GM12891 (cell line): ENCODE results near the gene LRRC8D.

Experiments
- DNase-seq: peaks from one replicate; pipeline ENCODE4 v3.0.0; 2011; ENCODE audit warnings: low spot score; ENCODE audit not compliant: insufficient read length
- FAIRE-seq: peaks from 2 replicates; lab custom pipeline; 2011; peaks lifted over from hg19 to GRCh38; lab: Jason Lieb, UNC
- PAX5 ChIP-seq: IDR thresholded peaks from 2 replicates; pipeline ENCODE4 v1.6.1; 2011; ENCODE audit warnings: low read length, moderate library complexity, mild to moderate bottlenecking; ENCODE audit not compliant: insufficient read depth, severe bottlenecking
- POLR2A ChIP-seq: IDR thresholded peaks from 2 replicates; pipeline ENCODE4 v1.6.1; 2011; ENCODE audit warnings: low read depth, low read length, control low read depth
- POLR2AphosphoS5 ChIP-seq: IDR thresholded peaks from 2 replicates; pipeline ENCODE4 v1.6.1; 2011; ENCODE audit warnings: low read depth, low read length, control low read depth
- POU2F2 ChIP-seq: IDR thresholded peaks from 2 replicates; pipeline ENCODE4 v1.6.1; 2011; ENCODE audit warnings: low read depth, mild to moderate bottlenecking, control low read depth, low read length, moderate library complexity
- SPI1 ChIP-seq: IDR thresholded peaks from 2 replicates; pipeline ENCODE4 v1.6.1; 2011; ENCODE audit warnings: low read depth, low read length, control low read depth
- TAF1 ChIP-seq: IDR thresholded peaks from 2 replicates; pipeline ENCODE4 v1.6.1; 2011; ENCODE audit warnings: low read depth, low read length, control low read depth

The LRRC8D gene

DNA sequence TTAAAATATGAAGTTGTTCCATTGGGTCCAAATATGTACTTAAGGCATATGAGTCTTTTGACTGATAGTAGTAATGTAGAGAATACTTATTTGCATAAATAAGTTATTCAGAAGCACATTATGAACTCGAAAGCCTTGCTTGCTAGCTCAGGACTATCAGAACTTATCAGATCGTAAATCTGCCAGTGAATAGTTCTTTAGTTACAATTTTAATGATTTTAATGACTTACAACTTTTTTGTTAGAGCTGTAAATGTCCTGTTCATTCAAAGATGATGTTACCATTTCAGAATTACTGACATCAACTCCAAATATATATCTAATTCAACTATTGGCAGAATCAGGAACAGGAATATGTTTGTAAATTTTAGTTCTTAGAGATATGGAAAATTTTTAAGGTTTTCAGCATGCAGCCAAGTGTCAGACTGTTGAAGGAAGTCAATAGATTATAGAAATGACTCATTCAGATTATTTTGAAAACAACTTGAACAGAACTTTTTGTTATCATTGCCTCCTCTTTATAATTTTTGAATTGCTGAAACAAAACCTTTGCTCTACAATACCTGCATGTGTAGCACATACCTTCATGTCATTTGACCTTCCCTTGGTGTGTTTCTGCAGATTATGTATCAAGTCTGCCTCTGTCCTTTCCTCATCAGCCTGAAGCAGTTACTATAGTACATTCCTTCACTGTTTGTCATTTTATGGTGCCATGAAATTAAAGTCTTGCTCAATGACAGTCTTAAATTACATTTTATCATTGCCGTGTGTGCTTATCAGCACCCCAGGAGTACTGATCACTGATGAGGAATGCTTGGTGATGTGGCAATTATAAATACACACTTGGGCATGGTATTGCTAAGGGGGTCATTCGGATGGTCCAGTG is 44.9 kb downstream of the LRRC8D start:
- TF ChIP-seq SPI1: no peak
- DNase-seq (no peak), FAIRE-seq (no peak)

DNA sequence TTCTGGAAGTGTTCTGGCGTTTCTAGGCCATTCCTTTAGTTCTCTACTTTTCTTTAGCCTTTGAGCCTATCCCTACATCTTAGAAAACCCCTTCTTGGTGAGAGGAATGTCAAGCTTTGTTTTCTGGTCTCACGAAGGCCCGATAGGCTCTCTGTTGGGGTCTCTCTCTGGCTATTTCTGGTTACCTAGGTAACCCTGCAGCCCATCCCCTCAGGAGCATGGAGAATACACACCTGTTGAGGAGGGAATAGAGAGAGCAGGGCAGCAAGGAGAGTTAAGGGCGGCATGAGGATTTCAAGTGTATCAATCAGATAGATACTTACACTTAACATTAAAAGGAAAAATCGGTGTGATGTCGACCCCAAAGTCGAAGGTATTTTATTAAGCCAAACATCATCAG is 45.7 kb downstream of the LRRC8D start:
- DNase-seq: no peak
- no peak for FAIRE-seq
- no peak for TF ChIP-seq TAF1
- TF ChIP-seq PAX5: no peak
- TF ChIP-seq POU2F2: no peak
- TF ChIP-seq SPI1: no peak
- TF ChIP-seq POLR2AphosphoS5: no peak
- TF ChIP-seq POLR2A: no peak

DNA sequence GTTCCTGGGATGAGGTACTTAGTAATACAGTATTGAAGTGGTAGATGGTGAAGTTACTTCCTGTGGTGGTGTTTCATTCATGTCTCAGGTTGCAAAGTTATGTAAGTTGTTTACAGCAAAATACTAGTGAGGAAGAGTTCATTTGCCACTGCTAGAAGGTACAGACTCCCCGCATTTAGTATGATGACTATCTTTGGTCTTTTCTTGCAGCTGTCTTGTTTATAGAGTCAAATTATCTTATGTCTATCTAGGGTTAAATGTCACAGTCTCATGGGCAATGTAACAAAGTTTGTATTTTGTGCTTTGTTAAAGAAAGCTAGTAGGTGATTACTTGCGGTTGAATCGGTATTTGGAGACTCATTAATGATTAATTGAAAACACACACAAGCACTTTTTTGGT is 50.2 kb downstream of the LRRC8D start:
- no peak for FAIRE-seq
- no peak for TF ChIP-seq SPI1
- TF ChIP-seq POLR2AphosphoS5: no peak
- TF ChIP-seq TAF1: no peak
- TF ChIP-seq POU2F2: no peak
- TF ChIP-seq POLR2A: no peak
- TF ChIP-seq PAX5: no peak
- DNase-seq: no peak

DNA sequence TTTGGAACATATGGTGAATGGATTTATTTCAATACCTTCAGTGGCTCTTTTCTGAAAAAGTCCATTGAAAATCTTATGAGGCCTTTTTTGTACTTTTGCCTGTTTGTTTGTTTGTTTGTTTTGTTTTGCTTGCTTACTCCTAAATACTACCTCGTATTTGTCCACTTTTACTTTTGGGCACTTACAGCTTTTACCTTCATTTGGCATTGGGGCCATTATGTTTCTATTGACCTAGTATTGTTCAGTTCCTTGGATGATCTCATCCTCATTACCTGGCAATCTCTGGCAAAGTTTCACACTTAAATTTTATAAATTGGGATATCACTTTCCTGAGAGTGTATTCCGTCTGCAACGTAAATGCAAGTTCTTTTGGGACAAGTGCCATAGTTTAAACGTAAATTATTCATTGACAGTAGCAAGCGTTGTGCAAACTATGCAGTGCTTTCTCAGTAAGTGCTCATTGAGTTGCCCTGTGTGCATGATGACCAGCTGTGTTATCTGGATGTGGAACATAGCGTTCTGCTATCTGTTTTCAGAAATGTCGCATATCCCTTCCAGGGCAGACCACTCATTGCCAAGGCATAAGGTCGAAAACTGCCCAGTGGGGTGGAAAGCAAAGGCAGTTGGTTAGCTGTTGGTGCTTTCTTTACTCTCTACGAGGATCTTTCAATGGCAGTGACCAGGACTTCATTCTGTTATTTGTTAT is 51.1 kb downstream of the LRRC8D start:
- no peak for FAIRE-seq
- DNase-seq: no peak
- TF ChIP-seq POLR2AphosphoS5: no peak
- no peak for TF ChIP-seq PAX5
- TF ChIP-seq POU2F2: no peak
- TF ChIP-seq POLR2A: no peak
- TF ChIP-seq SPI1: no peak
- TF ChIP-seq TAF1: no peak

DNA sequence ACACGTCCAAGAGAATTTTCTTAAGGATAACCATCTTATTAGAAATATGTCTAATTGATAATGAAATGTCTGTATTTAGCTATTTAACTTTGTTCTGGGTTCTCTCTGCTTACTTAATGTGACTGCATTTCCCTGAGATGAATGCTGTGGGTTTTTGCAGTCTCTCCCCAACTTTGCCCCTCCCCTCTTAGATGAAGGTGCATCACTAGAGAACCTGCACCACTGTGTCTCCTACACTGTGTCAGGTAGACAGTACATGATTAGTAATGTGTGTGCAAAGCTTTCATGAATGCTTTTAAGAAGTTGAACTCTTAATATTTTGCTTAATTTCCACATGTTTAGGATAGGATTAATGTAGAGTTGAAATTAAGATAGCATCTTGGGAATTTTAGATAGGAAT is 51.7 kb downstream of the LRRC8D start:
- DNase-seq (no peak), FAIRE-seq (no peak)
- no peak for TF ChIP-seq PAX5

DNA sequence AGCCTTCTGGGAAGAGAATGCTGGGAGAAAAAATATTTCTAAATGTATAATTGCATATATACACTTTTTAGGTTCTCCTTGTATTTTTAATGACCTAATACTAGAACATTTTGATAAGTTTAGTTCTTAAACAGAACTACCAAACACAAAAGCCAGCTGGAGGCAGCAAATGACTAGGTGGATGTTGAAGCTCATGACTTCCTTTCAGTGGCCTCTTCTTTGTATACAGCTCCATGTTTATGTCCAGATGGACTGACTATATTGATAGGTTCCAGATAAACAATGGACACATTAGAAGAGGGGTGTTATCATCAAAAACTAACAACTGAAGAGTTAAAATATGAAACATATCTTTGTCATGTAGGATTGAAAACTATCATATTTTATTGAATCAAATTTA is 52.5 kb downstream of the LRRC8D start:
- DNase-seq (no peak), FAIRE-seq (no peak)
- TF ChIP-seq POLR2A: no peak
- TF ChIP-seq POLR2AphosphoS5: no peak
- no peak for TF ChIP-seq TAF1
- no peak for TF ChIP-seq POU2F2
- no peak for TF ChIP-seq PAX5
- no peak for TF ChIP-seq SPI1

DNA sequence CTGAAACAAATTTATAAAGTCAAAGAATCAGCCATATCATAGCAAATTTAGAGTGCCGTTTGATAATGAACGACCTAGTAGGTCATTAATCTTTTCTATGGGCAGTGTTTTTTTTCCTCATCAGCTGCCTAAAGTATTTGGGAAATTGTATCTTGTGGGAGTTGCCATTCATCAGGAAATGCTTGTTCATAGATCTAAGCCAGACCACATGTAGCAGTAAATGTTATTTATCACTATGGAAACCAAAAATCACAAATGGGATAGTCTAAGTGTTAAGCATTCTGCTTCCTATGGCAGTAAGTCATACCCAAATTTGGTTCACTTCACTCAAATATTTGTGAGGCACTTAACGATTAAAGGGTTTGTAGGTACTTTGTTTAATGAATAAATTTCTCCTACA is 52.9 kb downstream of the LRRC8D start:
- TF ChIP-seq POU2F2 (no peak), SPI1 (no peak), POLR2AphosphoS5 (no peak), PAX5 (no peak), POLR2A (no peak), TAF1 (no peak)
- DNase-seq (no peak), FAIRE-seq (no peak)

DNA sequence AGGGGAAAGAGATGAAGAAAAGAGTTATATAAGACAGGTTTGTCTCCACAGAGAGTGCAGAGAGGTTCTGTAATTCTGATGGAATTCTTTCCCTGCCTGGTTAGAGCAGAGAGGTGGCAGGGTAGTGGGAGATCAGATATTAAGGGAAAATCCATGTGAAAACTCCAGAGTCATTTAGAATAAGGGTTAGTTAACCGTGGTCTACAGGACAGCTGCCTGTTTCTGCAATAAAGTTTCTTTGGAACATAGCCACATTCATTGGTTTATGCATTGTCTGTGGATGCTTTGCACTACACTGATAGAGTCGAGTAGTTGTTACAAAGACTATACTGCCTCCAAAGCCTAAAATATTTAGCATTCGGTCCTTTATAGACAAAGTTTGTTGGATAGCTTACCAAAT is 55.6 kb downstream of the LRRC8D start:
- no peak for FAIRE-seq
- TF ChIP-seq POLR2AphosphoS5 (no peak), POU2F2 (no peak), POLR2A (no peak), PAX5 (no peak), TAF1 (no peak), SPI1 (no peak)
- no peak for DNase-seq

DNA sequence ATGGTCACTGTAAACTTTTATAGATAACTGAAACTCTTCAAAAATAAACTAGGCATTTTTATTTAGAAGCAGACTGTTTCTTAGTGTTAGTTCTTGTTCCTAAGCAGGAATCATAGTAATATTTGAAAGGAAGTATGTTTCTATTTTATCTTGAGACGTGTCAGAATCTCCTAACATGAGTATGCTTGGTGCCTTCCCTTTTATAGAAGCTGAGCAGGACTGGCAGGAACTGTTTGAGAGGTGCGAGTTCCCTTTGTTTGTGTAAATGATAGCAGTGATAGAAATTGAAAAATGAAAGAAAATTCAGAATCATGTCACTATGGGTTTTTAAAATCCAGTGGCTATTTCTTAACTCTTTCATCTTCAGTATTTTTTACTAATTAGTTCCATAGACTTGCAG is 56.9 kb downstream of the LRRC8D start:
- no peak for TF ChIP-seq POLR2AphosphoS5
- TF ChIP-seq POLR2A: no peak
- TF ChIP-seq PAX5: no peak
- no peak for TF ChIP-seq TAF1
- TF ChIP-seq SPI1: no peak
- TF ChIP-seq POU2F2: no peak
- no peak for FAIRE-seq

More for the DNA sequence above, 56.9 kb downstream of the LRRC8D start:
- no peak for DNase-seq
